PC-9 (cell line): ENCODE data around the gene PDLIM5.

Experiments used
- EZH2 ChIP-seq: fragments of 200-600 bp; sonication (generic); IDR thresholded peaks from 2 replicates; pipeline ENCODE4 v1.8.0; 2017; ENCODE audit warnings: antibody characterized with exemption, low read depth
- TF ChIP-seq, protein P1 (sequence below): fragments of 200-600 bp; sonication (generic); conservative IDR thresholded peaks from 2 replicates; pipeline ENCODE4 v1.6.1; 2017; ENCODE audit warnings: mixed run types, antibody characterized with exemption, mild to moderate bottlenecking, moderate library complexity

DNA sequence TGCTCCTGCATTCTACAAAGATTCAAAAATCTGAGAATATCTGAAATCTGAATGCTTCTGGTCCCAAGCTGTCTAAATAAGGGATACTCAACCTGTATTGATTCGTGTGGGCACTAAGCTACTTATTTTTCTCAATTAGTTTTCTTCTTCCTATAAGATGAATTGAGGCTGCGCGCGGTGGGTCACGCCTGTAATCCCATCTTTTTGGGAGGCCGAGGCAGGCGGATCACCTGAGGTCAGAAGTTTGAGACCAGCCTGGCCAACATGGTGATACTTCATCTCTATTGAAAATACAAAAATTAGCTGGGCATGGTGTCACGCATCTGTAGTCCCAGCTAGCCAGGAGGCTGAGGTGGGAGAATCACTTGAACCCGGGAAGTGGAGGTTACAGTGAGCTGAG is 122.3 kb downstream of the PDLIM5 start:
- TF ChIP-seq, protein P1, sequence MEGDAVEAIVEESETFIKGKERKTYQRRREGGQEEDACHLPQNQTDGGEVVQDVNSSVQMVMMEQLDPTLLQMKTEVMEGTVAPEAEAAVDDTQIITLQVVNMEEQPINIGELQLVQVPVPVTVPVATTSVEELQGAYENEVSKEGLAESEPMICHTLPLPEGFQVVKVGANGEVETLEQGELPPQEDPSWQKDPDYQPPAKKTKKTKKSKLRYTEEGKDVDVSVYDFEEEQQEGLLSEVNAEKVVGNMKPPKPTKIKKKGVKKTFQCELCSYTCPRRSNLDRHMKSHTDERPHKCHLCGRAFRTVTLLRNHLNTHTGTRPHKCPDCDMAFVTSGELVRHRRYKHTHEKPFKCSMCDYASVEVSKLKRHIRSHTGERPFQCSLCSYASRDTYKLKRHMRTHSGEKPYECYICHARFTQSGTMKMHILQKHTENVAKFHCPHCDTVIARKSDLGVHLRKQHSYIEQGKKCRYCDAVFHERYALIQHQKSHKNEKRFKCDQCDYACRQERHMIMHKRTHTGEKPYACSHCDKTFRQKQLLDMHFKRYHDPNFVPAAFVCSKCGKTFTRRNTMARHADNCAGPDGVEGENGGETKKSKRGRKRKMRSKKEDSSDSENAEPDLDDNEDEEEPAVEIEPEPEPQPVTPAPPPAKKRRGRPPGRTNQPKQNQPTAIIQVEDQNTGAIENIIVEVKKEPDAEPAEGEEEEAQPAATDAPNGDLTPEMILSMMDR = no peak
- no peak for TF ChIP-seq EZH2
